ENCODE data around the gene FADS6.

FADS6 gene

DNA sequence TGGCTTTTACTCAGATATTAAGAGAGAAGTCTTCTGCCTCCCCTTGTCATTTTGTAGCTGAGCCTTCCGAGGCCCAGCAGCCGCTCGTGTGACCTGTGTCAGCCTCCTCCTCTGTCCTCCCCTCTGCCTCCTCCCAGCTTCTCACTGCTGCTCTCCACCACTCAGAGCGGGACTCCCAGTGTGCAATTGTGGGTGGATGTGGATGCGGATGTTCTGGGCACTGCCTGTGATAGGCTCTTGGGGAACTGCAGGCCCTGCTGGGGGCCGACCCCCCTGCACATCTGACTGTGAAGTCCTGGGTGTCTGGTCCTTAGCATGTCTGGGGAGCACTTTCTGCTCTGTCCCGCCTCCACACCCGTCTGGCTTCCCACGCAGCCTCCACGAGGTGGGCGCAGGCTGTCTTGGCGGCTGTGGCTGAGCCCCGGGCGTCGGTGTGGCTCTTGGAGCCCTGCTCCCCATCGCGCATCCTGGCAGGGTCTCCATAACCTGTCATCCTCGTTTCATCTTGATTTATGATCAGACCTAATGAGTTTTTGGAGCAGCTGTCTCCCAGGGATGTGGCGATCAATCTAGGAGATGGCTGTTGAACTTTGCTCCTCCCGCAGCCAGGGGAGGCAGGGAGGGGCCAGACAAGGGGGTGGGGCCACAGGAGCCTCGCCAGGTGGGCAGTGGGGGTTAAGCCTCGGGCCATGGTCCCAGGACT lies 61.8 kb downstream of the FADS6 start:
- DNase-seq (ENCODE audit: low read depth): no peak

DNA sequence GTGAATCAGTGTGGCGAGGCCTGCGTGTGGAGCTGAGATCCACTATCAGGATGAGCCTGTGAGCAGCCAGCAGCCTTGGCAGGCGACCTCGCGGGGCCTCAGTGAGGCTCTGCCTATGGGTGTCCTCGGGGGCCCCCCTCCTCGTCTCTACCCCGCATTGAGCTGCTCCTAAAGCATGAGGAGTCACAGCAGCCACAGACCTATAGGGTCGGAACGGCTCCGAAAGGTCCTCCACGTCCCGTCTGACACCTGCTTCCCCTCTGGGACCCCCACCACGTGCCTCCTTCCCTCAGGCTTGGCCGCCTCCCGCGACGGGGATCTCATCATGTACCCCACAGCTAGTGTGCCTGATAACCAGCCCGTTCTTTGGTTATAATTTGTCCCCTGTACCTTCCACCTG lies 62.6 kb downstream of the FADS6 start:
- DNase-seq (ENCODE audit: low read depth): no peak

DNA sequence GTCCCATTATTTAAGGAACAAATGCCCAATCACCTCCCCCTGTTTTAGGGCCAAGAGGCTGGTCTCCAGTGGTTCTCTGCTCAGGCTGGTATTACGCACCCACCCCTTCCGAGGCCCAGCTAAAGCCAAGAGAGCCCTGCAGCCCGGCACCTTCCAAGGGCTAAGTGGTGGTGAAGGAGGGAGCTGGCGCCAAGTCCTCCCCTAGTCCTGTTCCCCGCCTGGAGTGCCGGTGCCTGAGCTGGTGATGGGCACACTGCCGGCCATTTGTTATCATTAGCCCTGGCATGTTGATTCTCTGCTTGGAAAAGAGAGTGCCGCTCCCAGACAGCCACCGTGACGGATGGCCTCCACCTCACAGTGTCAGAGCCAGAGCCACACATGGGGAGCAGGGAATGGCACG lies 65.6 kb downstream of the FADS6 start:
- DNase-seq (ENCODE audit: low read depth): no peak
